ENCODE results near the gene LRRC25.
"Not testable (repeated sequence)": the region's sequence is repeated elsewhere in the genome, so short reads cannot be mapped to it uniquely, and the experiment has no call there.

The LRRC25 gene

DNA sequence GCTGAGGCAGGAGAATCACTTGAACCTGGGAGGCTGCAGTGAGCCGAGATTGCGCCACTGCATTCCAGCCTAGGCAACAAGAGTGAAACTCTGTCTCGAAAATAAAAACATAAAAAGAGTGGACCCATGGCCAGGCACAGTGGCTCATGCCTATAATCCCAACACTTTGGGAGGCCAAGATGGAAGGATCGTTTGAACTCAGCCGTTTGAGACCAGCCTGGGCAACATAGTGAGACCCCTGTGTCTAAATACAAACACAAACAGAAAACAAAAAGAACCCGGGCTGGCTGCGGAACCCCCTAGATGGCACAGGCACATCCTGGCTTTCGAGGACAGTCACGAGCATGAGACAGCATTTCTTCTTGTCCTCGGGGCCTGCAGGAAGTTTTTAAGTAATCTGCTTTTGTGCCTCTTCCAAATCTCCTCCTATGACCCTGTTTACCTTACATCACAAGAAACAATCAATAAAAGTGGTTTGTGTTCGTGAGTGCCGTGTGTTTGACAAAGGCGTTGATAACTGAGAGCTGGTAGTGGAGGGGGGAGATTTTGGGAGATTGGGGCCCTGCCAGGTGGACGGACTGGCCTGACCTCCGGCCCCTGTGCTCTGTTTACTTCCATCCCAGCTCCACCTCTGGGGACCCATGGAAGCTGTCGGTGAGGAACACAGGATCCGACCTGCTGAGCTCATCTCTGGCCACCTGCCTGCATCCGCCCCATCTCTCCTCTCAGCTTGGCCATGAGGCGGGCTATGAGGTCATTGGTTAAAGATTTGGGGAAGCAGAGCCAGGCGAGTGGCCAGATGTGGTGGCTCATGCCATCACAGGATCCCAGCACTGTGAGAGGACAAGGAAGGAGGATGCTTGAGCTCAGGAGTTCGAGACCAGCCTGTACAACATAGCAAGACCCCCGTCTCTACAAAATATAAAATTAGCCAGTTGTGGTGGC lies 17.3 kb downstream of the LRRC25 start:
- no peak for DNase-seq (ENCODE audit: low read depth)

DNA sequence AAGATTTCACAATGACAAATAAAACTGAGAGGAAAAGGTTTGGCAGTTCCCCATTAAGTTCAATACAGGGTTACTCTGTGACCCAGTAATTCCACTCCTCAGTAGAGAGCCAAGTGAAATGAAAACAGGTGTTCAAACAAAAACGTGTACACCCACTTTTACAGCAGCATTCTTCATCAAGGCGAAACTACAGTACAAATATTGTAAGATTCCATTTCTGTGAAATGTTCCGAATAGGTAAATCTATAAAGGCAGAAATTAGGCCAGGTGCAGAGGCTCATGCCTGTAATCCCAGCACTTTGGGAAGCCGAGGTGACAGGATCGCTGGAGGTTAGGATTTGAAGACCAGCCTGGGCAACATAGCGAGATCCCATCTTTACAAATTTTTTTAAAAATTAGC lies 20.4 kb downstream of the LRRC25 start:
- DNase-seq (ENCODE audit: low read depth) = no peak

DNA sequence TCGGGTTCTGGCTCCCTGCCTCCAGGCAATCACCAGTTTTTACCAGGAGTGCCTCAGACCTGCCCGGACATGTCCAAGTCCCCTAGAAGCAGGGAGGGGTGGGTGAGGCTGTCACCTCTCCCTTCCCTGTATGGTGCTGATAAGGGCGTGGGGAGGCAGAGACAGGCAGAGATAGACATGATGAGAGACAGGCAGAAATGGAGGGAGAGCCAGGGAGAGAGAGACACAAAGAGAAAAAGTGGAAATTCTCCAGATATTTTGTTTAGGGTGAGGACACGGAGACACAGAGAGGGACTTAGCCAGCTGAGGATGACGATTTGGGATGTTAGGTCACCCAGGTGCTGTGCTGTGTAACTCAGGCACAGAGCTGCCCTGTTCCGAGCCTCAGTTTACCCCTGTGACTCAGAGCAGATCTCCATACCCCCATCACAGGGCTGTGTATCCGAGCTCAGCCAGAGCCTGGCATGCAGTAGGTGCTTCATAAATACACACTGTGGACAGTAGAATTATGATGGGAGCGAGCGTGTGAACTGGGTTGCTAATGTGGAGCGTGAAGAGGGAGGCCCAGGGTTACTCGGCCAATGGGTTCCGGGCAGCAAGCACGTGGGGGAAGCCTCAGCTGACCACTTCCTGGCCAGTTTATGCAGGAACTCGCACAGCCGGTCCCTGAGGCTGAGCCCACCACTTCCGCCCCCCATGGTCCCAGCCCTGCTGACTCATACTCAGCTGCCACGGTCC lies 23.4 kb downstream of the LRRC25 start:
- no peak for DNase-seq (ENCODE audit: low read depth)

DNA sequence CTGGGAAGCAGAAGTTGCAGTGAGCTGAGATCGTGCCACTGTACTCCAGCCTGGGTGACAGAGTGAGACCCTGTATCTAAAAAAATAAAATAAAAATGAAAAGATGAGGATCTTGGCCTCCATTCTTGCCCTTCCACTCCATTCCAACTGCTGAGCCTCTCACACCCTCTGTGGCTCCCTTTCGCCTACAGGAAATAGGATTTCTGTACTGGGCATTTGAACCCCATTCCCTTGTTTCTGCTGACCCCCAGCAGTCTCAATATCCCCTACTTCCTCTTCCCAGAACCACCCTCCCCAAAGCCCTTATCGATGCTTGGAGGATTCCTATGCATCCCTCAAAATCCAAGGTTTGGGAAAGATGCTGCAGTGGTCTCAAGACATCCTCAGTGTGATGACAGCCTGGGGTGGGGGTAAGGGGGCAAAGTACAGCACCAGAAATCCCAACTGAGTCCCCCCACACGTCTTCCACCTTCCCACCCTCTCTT lies 24.0 kb downstream of the LRRC25 start:
- no peak for DNase-seq (ENCODE audit: low read depth)

DNA sequence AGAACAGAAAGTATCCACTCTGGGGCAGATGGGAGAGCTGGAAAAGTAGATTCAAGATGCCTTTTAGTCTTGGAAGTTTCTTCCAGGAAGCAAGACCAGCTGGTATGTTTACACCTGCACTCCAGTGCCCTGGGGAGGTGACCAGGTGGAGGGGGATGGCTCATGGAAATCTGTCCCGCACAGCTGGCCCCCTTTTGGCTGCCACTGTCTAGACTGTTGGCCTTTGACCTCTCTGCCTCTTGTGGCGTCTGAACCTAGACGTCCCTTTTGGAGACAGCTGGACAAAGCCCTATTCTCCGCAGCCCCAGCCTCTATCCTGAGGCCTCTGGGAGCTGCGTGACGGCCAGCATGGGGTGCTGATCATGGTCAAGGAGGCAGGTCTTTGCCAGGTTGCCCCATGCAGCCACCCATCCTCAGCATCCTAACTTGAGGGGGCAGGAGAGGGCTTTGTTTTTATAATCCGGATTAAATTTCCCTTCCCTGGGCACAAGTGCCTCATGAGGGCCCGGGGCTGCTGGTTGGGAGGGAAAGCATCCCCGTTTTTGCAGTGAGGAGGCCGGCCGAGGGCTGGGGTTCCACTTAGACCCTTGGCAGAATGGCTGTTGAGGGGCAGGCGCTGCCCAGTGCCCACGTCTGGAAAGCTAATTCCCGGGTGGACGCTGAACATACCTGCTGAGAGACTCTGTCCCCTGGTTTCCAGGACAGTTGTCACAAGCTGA lies 28.8 kb downstream of the LRRC25 start:
- no peak for DNase-seq (ENCODE audit: low read depth)

DNA sequence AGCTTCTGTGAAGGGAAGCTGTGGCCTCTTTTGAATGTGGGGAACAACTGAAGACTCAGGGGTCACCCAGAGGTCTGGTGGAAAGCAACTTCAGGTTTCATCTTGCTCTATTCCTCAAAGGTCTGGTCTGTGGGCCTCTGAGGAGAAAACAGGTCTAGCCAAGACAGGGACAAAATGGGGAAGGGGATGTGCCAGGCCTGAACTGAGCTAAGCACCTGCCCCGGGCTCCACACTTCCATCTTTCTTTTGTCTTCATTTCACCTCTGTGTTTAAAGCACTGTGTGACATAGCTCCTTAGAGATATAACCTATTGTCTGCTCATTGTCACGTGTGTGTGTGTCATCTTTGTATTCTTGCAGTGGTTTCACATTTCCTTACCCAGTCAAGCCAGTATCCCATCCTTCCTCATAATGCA lies 31.4 kb downstream of the LRRC25 start:
- DNase-seq (ENCODE audit: low read depth) = no peak

DNA sequence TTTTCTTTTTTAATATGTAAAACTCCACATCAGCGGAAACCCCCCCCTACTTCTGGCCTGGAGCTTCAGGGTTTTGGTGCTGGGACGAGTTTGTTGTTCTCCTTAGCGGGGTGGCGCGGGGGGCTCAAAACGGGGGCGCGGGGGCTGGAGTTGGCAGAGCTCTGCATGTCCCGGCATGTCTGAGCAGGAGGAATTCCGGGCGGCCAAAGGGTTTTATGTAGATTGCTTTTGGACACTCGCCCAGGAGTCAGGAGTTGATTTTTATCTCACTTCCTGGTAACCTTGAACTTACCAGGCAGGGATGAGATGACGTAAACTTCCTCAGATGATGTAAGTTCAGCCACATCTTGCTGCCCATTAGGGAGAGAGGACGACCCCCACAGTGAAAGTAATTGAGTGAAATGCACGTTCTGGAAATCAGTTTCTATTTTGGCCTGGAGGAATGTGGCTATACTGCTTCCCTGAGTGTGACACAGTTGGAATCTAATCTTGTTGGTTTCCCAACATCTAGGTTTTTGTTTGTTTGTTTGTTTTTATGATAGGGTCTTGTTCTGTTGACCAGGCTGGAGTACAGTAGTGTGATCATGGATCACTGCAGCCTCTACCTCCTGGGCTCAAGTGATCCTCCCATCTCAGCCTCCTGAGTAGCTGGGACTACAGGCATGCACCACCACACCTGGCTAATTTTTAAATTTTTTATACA lies 32.4 kb downstream of the LRRC25 start:
- no peak for DNase-seq (ENCODE audit: low read depth)

DNA sequence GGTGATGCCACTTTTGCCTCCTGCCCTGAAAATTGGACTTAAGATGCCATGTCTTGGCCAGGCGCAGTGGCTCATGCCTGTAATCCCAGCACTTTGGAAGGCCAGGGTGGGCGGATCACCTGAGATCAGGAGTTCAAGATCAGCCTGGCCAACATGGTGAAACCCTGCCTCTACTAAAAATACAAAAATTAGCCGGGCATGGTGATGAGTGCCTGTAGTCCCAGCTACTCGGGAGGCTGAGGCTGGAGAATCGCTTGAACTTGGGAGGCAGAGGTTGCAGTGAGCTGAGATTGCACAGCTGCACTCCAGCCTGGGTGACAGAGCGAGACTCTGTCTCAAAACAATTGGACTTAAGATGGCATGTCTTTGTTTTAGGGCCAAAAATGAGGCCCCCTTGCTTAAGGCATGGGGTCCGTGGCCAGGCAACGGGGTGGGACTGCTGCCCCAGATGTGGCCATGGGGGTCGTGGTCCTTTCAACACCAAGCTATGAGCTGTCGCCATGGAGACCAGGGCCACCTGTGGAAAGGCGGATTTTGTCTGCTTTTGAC lies 33.1 kb downstream of the LRRC25 start:
- not testable (repeated sequence) for DNase-seq (ENCODE audit: low read depth)

DNA sequence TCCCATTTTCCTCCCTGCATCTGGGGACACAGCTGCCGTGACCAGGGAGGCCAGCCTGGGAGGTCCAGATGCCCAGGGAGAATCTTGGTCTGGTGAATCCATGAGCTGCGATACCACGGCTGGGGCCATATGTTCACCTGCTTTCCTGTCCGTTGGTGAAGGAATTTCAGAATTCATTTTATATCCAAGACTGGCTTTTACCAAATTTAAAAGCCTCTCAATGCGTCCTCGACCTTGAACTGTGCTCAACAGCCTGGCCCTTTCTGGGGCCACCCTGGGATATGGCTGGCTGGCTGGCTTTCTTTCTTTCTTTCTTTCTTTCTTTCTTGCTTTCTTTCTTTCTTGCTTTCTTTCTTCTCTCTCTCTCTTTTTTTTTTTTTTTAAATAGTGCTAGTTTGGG lies 33.6 kb downstream of the LRRC25 start:
- DNase-seq (ENCODE audit: low read depth) = no peak

DNA sequence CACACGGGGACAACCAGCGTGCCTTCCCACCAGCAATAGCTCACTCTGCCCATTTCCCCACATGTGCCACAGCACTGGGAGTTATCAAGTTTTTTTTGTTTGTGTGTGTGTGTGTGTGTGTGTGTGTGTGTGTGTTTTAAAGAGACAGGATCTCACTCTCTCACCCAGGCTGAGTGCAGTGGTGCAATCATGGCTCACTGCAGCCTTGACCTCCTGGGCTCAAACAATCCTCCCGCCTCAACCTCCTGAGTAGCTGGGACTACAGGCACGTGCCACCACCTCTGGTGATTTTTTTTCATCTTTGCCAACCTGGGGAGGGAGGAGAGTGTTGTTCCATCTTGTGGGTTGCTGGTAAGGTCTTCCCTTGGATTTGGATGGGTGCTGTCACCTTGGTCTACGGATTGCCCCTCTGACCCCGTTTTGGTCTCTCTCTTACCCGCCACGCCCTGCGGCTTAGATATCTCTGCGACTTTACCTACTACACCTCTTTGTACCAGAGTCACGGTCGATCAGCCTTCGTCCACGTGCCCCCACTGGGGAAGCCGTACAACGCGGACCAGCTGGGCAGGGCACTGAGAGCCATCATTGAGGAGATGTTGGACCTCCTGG lies 34.4 kb downstream of the LRRC25 start:
- no peak for DNase-seq (ENCODE audit: low read depth)

DNA sequence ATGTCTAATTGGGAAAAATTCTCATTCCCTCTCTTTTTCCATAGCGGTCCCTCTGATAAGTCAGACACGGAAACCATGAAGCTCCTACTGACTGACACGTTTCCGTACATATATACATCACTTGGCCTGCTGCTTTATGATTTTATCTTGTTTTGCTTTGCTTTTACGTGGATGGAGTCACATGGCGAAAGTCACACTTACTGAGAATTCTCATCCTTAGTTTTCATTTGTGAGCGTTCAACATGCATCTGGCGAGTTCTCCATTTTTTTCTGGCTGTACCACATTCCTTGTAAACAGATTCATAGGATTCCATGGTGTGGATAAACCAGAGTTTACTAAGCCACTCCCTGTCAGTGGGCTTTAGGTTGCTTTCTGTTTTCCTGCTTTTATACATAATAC lies 35.8 kb downstream of the LRRC25 start:
- DNase-seq (ENCODE audit: low read depth) = no peak

DNA sequence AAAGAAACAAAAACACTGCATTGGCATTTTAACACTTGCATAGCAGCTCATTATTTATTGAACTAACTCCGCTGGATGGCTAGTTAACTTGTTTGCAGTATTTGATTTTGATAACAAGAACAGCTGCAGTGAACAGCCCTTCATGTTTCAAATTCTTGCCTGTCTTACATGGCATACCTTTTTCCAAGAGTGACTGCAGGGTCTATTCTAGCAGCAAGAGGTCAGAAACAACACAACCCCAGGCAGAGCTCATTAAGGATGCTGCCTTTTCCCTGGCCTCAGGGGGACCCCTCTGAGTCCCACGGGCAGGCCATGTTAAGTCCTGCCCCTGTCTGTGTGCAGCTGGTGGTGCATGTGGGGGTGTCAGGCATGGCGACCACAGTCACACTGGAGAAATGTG lies 40.4 kb downstream of the LRRC25 start:
- DNase-seq (ENCODE audit: low read depth) = no peak

DNA sequence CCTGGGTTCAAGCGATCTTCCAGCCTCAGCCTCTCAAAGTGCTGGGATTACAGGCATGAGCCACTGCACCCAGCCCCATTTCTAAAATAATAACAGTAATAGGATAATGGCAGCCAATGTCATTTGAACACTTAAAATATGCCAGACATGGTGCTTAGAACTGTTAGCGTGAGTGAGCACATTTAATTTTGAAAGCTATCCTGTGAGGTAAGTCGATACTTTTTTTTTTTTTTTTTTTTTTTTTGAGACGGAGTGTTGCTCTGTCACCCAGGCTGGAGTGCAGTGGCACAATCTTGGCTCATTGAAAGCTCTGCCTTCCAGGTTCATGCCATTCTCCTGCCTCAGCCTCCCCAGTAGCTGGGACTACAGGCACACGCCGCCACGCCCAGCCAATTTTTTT lies 42.7 kb downstream of the LRRC25 start:
- DNase-seq (ENCODE audit: low read depth) = not testable (repeated sequence)

DNA sequence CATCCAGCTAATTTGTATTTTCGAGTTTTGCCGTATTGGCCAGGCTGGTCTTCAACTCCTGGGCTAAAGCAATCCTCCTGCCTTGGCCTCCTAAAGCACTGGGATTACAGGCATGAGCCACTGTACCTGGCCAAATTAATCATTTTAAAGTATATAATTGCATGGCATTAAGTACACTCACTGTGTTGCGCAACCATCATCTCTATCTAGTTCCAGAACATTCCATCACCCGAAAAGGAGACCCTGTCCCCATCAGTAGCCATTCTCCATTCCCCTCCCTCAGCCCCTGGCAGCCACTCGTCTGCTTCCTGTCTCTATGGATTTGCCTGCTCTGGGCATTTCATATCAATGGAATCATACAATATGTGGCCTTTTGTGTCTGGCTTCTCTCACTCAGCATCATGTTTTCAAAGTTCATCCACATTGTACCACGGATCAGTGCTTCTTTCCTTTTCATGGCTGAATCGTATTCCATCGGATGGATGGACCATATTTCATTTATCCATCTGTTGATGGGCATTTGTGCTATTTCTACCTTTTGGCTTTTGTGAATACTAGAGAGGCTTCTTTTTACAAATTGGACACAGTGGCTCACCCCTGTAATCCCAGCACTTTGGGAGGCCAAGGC lies 43.9 kb downstream of the LRRC25 start:
- DNase-seq (ENCODE audit: low read depth) = no peak

DNA sequence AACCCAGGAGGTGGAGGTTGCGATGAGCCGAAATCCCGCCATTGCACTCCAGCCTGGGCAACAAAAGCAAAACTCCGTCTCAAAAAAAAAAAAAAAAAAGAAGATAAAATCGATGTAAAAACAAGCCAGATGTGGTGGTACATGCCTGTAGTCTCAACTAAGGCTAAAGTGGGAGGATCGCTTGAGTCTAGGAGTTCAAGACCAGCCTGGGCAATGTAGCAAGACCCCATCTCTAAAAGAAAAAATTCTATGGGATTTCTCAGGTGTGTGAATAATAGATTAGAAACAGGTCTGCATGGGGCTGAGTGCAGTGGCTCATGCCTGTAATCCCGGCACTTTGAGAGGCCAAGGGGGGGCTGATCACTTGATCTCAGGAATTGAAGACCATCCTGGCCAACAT lies 45.9 kb downstream of the LRRC25 start:
- DNase-seq (ENCODE audit: low read depth) = no peak

DNA sequence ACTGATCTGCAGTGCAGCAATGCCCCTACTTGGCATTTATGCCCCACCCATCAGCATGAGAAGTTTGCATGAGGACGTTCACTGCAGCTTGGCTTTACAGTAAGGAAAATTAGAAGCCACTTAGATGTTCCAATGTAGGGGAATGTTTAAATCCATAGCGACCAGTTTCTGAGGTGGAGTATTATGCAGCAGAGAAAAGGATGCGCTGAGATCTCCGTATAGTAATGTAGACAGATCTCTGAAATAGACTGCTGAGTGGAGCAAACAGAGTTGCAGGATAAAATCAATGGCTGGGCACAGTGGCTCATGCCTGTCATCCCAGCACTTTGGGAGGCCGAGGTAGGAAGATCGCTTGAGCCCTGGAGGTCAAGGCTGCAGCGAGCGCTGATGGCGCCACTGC lies 46.9 kb downstream of the LRRC25 start:
- no peak for DNase-seq (ENCODE audit: low read depth)

DNA sequence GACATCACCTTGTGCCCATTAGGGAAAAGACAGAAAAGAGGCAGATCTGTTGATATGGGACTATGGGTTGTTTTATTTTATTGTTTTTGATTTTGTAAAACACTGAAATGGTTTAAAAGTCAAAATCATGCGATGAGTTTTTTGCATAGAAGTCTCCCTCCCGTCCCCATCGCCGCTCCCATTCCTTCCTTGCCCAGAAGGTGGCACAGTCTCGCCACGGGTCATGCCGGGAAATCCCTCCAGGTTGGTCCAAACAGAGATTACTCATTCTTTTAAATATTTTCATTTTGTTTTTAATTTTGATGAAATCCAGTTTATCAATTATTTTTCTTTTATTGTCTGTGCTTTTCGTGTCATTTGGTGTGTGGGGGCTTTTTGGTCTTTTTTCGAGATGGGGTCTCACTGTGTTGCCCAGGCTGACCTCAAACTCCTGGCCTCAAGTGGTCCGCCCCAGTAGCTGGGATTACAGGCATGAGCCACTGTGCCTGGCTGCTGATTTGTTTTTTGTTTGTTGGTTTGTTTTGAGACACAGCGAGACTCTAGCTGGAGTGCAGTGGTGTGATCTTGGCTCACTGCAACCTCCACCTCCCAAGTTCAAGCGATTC lies 47.8 kb downstream of the LRRC25 start:
- DNase-seq (ENCODE audit: low read depth) = no peak

DNA sequence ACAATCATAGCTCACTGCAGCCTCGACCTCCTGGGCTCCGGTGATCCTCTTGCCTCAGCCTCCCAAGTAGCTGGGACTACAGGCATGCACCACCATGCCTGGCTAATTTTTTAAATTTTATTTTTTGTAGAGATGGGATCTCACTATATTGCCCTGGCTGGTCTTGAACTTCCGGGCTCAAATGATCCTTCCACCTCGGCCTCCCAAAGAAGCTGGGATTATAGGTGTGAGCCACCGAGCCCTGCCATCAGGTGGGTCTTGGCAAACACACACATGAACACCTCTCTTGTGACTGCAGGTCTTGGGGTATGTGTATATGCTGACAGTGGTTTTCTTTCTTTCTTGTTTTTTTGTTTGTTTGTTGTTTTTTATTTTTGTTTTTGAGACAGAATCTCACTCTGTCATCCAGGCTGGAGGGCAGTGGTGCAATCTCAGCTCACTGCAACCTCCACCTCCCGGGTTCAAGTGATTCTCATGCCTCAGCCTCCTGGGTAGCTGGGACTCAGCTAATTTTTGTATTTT lies 48.5 kb downstream of the LRRC25 start:
- not testable (repeated sequence) for DNase-seq (ENCODE audit: low read depth)

DNA sequence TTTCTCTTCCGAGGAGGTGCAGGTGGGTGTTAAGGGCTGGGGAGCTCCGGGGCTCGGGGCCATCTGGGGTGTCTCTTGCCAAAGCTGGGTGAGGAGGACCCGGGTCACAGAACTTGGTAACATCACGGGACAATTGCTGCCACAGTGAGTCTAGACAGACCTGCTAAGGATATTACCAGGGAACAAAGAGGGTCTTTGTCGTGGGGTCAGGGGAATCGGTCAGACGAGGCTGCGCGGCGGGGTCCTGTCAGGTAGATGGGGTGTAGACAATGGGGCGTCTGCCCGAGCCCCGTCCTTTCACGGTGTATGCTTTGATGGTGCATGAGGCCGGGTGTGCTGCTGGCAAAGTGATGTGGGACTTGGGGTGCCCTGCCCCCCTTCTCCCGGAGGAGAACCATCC lies 49.3 kb downstream of the LRRC25 start:
- DNase-seq (ENCODE audit: low read depth) = no peak

DNA sequence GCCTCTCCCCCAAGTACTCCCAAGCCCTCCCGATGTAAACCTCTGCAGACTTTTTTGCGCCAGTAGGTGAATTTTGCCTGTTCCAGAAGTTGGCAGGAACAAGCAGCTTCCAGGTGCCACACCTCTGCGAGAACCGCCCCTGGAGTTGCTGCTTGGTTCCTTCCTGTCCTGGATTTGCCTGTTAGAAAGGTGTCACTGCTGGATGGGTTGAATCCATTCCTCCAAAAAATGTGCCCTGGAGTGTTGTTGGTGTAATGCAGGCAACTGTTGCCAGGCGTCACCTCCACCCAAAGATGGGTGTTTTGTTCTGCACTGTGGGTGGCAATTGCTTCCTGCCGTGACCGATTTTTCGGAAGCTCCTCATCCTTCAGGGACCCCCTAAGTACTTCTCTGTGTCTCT lies 51.3 kb downstream of the LRRC25 start:
- no peak for DNase-seq (ENCODE audit: low read depth)

All from stimulated activated CD4-positive, alpha-beta T cell treated with anti-CD3 and anti-CD28 coated beads, Interleukin-2, amount 100 ng/mL, for 4 hours (primary cell).